ENCODE results near the gene UPB1. TPM values are rescaled to one million over a fixed set of nuclear protein-coding genes. Genes with fewer than 3 reads are reported as not detected.

Gene UPB1
- total RNA-seq, 2 experiments from 2014 or later: 0.24 to 0.31 TPM

Other genes starting within 250 kb of the UPB1 start
- gene SPECC1L, start 224.5 kb upstream of the UPB1 start, total RNA-seq: 10 to 100 TPM; 57.6 to 59.7 TPM
- gene ADORA2A, start 67.7 kb upstream of the UPB1 start, total RNA-seq: 10 to 100 TPM; 20.3 to 20.4 TPM
- gene GUCD1, start 59.8 kb downstream of the UPB1 start, total RNA-seq: 100 to 1,000 TPM; 129 to 133 TPM
- 100 to 1,000 TPM; 136 to 144 TPM for gene SNRPD3, start 60.7 kb downstream of the UPB1 start, total RNA-seq
- 1 to 10 TPM in 1 of 2 experiments, under 1 TPM in 1; 0.91 to 1.3 TPM for gene LRRC75B, start 97.7 kb downstream of the UPB1 start, total RNA-seq
- gene GGT1, start 107.9 kb downstream of the UPB1 start, total RNA-seq: 10 to 100 TPM; 20.0 to 23.6 TPM

All from activated CD8-positive, alpha-beta T cell treated with anti-CD3 and anti-CD28 coated beads, Interleukin-2, amount 10 ng/mL, durations not matched to agents 7 days and 5 days (primary cell).